OCI-LY7 (cell line): ENCODE data around the gene ARSJ.

ENCODE experiments used
- CTCF ChIP-seq: fragments of 200-600 bp; sonication (generic); conservative IDR thresholded peaks from 2 replicates; pipeline ENCODE4 v1.5.1; 2014; ENCODE audit warnings: mild to moderate bottlenecking, antibody characterized with exemption, low read length, moderate library complexity, mixed read lengths
- EZH2phosphoT487 ChIP-seq: fragments of 200-600 bp; sonication (generic); IDR thresholded peaks from 2 replicates; pipeline ENCODE4 v1.6.1; 2018; ENCODE audit warnings: low read depth, borderline replicate concordance, mild to moderate bottlenecking, mixed run types, antibody characterized with exemption, low read length, moderate library complexity, mixed read lengths

GRCh38 chr4:113969709-113970334 lies 9.6 kb downstream of the ARSJ start:
- TF ChIP-seq CTCF, result no peak
- TF ChIP-seq EZH2phosphoT487, result no peak
